IPS-11a (cell line): Measurements from ENCODE around the gene ELMO1.

Experiments
- H3K4me3 ChIP-seq: one replicate; pipeline ENCODE4 v1.5.1; 2013; ENCODE audit warnings: low read depth, low read length, control low read depth

Gene ELMO1

GRCh38 chr7:37109016-37109683 is 339.5 kb downstream of the ELMO1 start:
- H3K4me3 ChIP-seq = no peak overlapping the region

GRCh38 chr7:37108615-37109014 is 340.0 kb downstream of the ELMO1 start:
- no peak overlapping the region for H3K4me3 ChIP-seq

- H3K4me3 ChIP-seq = no peak overlapping the region
Measured at GRCh38 chr7:37107047-37107750, 341.5 kb downstream of the ELMO1 start.

GRCh38 chr7:37105762-37106161 is 342.9 kb downstream of the ELMO1 start:
- H3K4me3 ChIP-seq = no peak overlapping the region

- no peak overlapping the region for H3K4me3 ChIP-seq
Measured at GRCh38 chr7:37104822-37105518, 343.7 kb downstream of the ELMO1 start.

- no peak overlapping the region for H3K4me3 ChIP-seq
Measured at GRCh38 chr7:37102518-37103137, 346.0 kb downstream of the ELMO1 start.

GRCh38 chr7:37100735-37101331 is 347.8 kb downstream of the ELMO1 start:
- no peak overlapping the region for H3K4me3 ChIP-seq

GRCh38 chr7:37098762-37099161 is 349.9 kb downstream of the ELMO1 start:
- no peak overlapping the region for H3K4me3 ChIP-seq

GRCh38 chr7:37097983-37098382 is 350.7 kb downstream of the ELMO1 start:
- H3K4me3 ChIP-seq = no peak overlapping the region

- H3K4me3 ChIP-seq = no peak overlapping the region
Measured at GRCh38 chr7:37097276-37097675, 351.4 kb downstream of the ELMO1 start.

- no peak overlapping the region for H3K4me3 ChIP-seq
Measured at GRCh38 chr7:37096341-37096740, 352.3 kb downstream of the ELMO1 start.

- no peak overlapping the region for H3K4me3 ChIP-seq
Measured at GRCh38 chr7:37095122-37095521, 353.5 kb downstream of the ELMO1 start.

- no peak overlapping the region for H3K4me3 ChIP-seq
Measured at GRCh38 chr7:37093257-37093656, 355.4 kb downstream of the ELMO1 start.

- no peak overlapping the region for H3K4me3 ChIP-seq
Measured at GRCh38 chr7:37092548-37092947, 356.1 kb downstream of the ELMO1 start.

GRCh38 chr7:37089972-37090371 is 358.7 kb downstream of the ELMO1 start:
- no peak overlapping the region for H3K4me3 ChIP-seq

- no peak overlapping the region for H3K4me3 ChIP-seq
Measured at GRCh38 chr7:37085600-37085999, 363.1 kb downstream of the ELMO1 start.

GRCh38 chr7:37084303-37084702 is 364.4 kb downstream of the ELMO1 start:
- no peak overlapping the region for H3K4me3 ChIP-seq

- H3K4me3 ChIP-seq = no peak overlapping the region
Measured at GRCh38 chr7:37083311-37084096, 365.2 kb downstream of the ELMO1 start.

- H3K4me3 ChIP-seq = no peak overlapping the region
Measured at GRCh38 chr7:37081436-37081835, 367.2 kb downstream of the ELMO1 start.

GRCh38 chr7:37079420-37079819 is 369.2 kb downstream of the ELMO1 start:
- H3K4me3 ChIP-seq = no peak overlapping the region
